Natural killer cell treated with Interleukin-12 subunit alpha and Interleukin-12 subunit beta and Interleukin-15 and Interleukin-18, amount 100 ng/mL, for 72 hours (primary cell): Measurements from ENCODE around the gene MEGF9. TPM values are rescaled to one million over a fixed set of nuclear protein-coding genes. Genes with fewer than 3 reads are reported as not detected.

Experiments
- ATAC-seq, 2 donors: fragments of 150-1000 bp; cut with Tn5 transposase in 1 of 2; sonication (Bioruptor Pico), chemical (Tn5 transposase) in 1 of 2; 2 replicates each; pipeline ENCODE4 v1.10.0; 2021
- DNase-seq: peaks from one replicate; pipeline ENCODE4 v3.0.0; 2022; ENCODE audit warnings: low spot score
- H3K27ac Mint-ChIP-seq, 2 donors: 1 replicate in 1 of 2; 2 replicates in 1 of 2; pipeline ENCODE4 v1.8.0; 2022; ENCODE audit warnings: mixed read lengths in 2 of 2, mild to moderate bottlenecking in 1 of 2, moderate library complexity in 1 of 2
- H3K27me3 Mint-ChIP-seq, 2 donors: 1 replicate in 1 of 2; 2 replicates in 1 of 2; pipeline ENCODE4 v1.8.0; 2022; ENCODE audit warnings: mixed read lengths in 2 of 2
- H3K36me3 Mint-ChIP-seq: one replicate; pipeline ENCODE4 v1.8.0; 2022; ENCODE audit warnings: mixed read lengths
- H3K4me1 Mint-ChIP-seq, 2 donors: 1 replicate in 1 of 2; 2 replicates in 1 of 2; pipeline ENCODE4 v1.8.0; 2022; ENCODE audit warnings: low read depth in 2 of 2, mixed read lengths in 2 of 2, mild to moderate bottlenecking in 1 of 2
- H3K4me3 Mint-ChIP-seq: one replicate; pipeline ENCODE4 v1.8.0; 2022; ENCODE audit warnings: mixed read lengths
- H3K9me3 Mint-ChIP-seq: 2 replicates; pipeline ENCODE4 v1.8.0; 2022; ENCODE audit warnings: mixed read lengths
- total RNA-seq, 2 donors: library from RNA; stranded (reverse); gene quantifications; one replicate each; pipeline ENCODE4 v1.2.3, GENCODE V29; 2022

MEGF9 gene
- total RNA-seq, 2 donors from 2014 or later, result 7.7 to 12.7 TPM

GRCh38 chr9:120723565-120723964, 9.3 kb upstream of the MEGF9 start:
- H3K9me3 Mint-ChIP-seq, result no peaks in the 10 kb centered on the region
- H3K4me3 Mint-ChIP-seq, result no peak overlapping the region
- H3K27me3 Mint-ChIP-seq, result no peaks in the 10 kb centered on the region
- ATAC-seq (no peak), DNase-seq (no peak)
- no peaks in the 10 kb centered on the region for H3K36me3 Mint-ChIP-seq
- no peak overlapping the region for H3K27ac Mint-ChIP-seq
- peaks cover 6% of the 10 kb centered on the region in 2 donors for H3K4me1 Mint-ChIP-seq

GRCh38 chr9:120720404-120720803, 6.1 kb upstream of the MEGF9 start:
- no peak overlapping the region for H3K27ac Mint-ChIP-seq
- H3K4me3 Mint-ChIP-seq, result no peak overlapping the region
- no peaks in the 10 kb centered on the region for H3K27me3 Mint-ChIP-seq
- peaks cover 0 to 4% of the 10 kb centered on the region in 2 donors for H3K4me1 Mint-ChIP-seq
- no peaks in the 10 kb centered on the region for H3K9me3 Mint-ChIP-seq
- ATAC-seq (no peak), DNase-seq (no peak)
- H3K36me3 Mint-ChIP-seq, result no peaks in the 10 kb centered on the region

GRCh38 chr9:120718316-120718715, 4.0 kb upstream of the MEGF9 start:
- Mint-ChIP-seq H3K36me3 (no peaks in the 10 kb centered on the region), H3K9me3 (no peaks in the 10 kb centered on the region), H3K27ac (no peak overlapping the region), H3K27me3 (no peaks in the 10 kb centered on the region), H3K4me3 (no peak overlapping the region), H3K4me1 (peaks cover 4 to 6% of the 10 kb centered on the region in 2 donors)
- no peak for DNase-seq
- ATAC-seq, result no peak

GRCh38 chr9:120717176-120717575, 2.9 kb upstream of the MEGF9 start:
- Mint-ChIP-seq H3K36me3 (no peaks in the 10 kb centered on the region), H3K4me3 (no peak overlapping the region), H3K4me1 (peaks cover 15 to 18% of the 10 kb centered on the region in 2 donors), H3K9me3 (no peaks in the 10 kb centered on the region), H3K27ac (no peak overlapping the region), H3K27me3 (no peaks in the 10 kb centered on the region)
- no peak for ATAC-seq
- DNase-seq, result no peak

- ATAC-seq, result no peak
- H3K27ac Mint-ChIP-seq, result peak overlapping the region in 1 of 2 donors; percentile 0
- no peaks in the 10 kb centered on the region for H3K27me3 Mint-ChIP-seq
- peaks cover 22 to 25% of the 10 kb centered on the region in 2 donors for H3K4me1 Mint-ChIP-seq
- no peaks in the 10 kb centered on the region for H3K36me3 Mint-ChIP-seq
- no peak for DNase-seq
- H3K9me3 Mint-ChIP-seq, result no peaks in the 10 kb centered on the region
- H3K4me3 Mint-ChIP-seq, result peak overlapping the region; percentile 43
Measured at GRCh38 chr9:120716483-120716882, 2.2 kb upstream of the MEGF9 start.

- Mint-ChIP-seq H3K4me1 (peaks cover 28 to 33% of the 10 kb centered on the region in 2 donors), H3K36me3 (no peaks in the 10 kb centered on the region), H3K9me3 (no peaks in the 10 kb centered on the region), H3K27ac (no peak overlapping the region), H3K27me3 (no peaks in the 10 kb centered on the region), H3K4me3 (peak overlapping the region; percentile 43)
- DNase-seq, result no peak
- no peak for ATAC-seq
Measured at GRCh38 chr9:120715389-120715924, 1.2 kb upstream of the MEGF9 start.

- DNase-seq (no peak), ATAC-seq (no peak)
- H3K36me3 Mint-ChIP-seq, result no peaks in the 10 kb centered on the region
- peak overlapping the region in 1 of 2 donors; percentile 28 for H3K27ac Mint-ChIP-seq
- H3K4me3 Mint-ChIP-seq, result peak overlapping the region; percentile 95
- H3K9me3 Mint-ChIP-seq, result no peaks in the 10 kb centered on the region
- H3K27me3 Mint-ChIP-seq, result no peaks in the 10 kb centered on the region
- peaks cover 31 to 33% of the 10 kb centered on the region in 2 donors for H3K4me1 Mint-ChIP-seq
Measured at GRCh38 chr9:120714846-120715388, 647 bp upstream of the MEGF9 start.

GRCh38 chr9:120713257-120714087, 798 bp downstream of the MEGF9 start:
- Mint-ChIP-seq H3K27ac (peak overlapping the region; percentile 78 to 95), H3K9me3 (no peaks in the 10 kb centered on the region), H3K27me3 (no peaks in the 10 kb centered on the region), H3K4me1 (peaks cover 35 to 37% of the 10 kb centered on the region in 2 donors), H3K36me3 (no peaks in the 10 kb centered on the region), H3K4me3 (peak overlapping the region; percentile 95)
- no peak for ATAC-seq
- no peak for DNase-seq

- Mint-ChIP-seq H3K4me1 (peaks cover 35 to 37% of the 10 kb centered on the region in 2 donors), H3K36me3 (no peaks in the 10 kb centered on the region), H3K27me3 (no peaks in the 10 kb centered on the region), H3K27ac (peak overlapping the region; percentile 78 to 95), H3K4me3 (peak overlapping the region; percentile 95), H3K9me3 (no peaks in the 10 kb centered on the region)
- ATAC-seq (no peak), DNase-seq (no peak)
Measured at GRCh38 chr9:120712539-120713031, 1.7 kb downstream of the MEGF9 start.

GRCh38 chr9:120711841-120712538, 2.3 kb downstream of the MEGF9 start:
- peak overlapping the region; percentile 95 for H3K4me3 Mint-ChIP-seq
- no peak for ATAC-seq

GRCh38 chr9:120711354-120711753, 2.9 kb downstream of the MEGF9 start:
- ATAC-seq (no peak), DNase-seq (no peak)
- Mint-ChIP-seq H3K4me3 (peak overlapping the region; percentile 95), H3K4me1 (peaks cover 35 to 37% of the 10 kb centered on the region in 2 donors), H3K36me3 (no peaks in the 10 kb centered on the region), H3K27ac (peak overlapping the region; percentile 78 to 95), H3K27me3 (no peaks in the 10 kb centered on the region), H3K9me3 (no peaks in the 10 kb centered on the region)

More at GRCh38 chr9:120711841-120712538, 2.3 kb downstream of the MEGF9 start:
- Mint-ChIP-seq H3K27me3 (no peaks in the 10 kb centered on the region), H3K9me3 (no peaks in the 10 kb centered on the region), H3K36me3 (no peaks in the 10 kb centered on the region), H3K4me1 (peaks cover 35 to 37% of the 10 kb centered on the region in 2 donors), H3K27ac (peak overlapping the region; percentile 78 to 95)
- no peak for DNase-seq

- DNase-seq (peak; percentile 63), ATAC-seq (no peak)
- H3K9me3 Mint-ChIP-seq, result no peaks in the 10 kb centered on the region
- peaks cover 30 to 37% of the 10 kb centered on the region in 2 donors for H3K4me1 Mint-ChIP-seq
- no peaks in the 10 kb centered on the region for H3K36me3 Mint-ChIP-seq
- H3K4me3 Mint-ChIP-seq, result peak overlapping the region; percentile 95
- peak overlapping the region; percentile 78 to 95 for H3K27ac Mint-ChIP-seq
- H3K27me3 Mint-ChIP-seq, result no peaks in the 10 kb centered on the region
Measured at GRCh38 chr9:120710110-120710981, 3.9 kb downstream of the MEGF9 start.
